Common myeloid progenitor, CD34-positive (primary cell): ENCODE results near the gene ZNF735.

Experiments
- CTCF ChIA-PET: fragments of 350-600 bp; sonication (Branson Sonifier 250); formaldehyde crosslinking; loops from one replicate; lab custom pipeline; 2021; ENCODE audit warnings: antibody characterized with exemption; lab: Charles Lee
- POLR2A ChIA-PET: fragments of 350-600 bp; sonication (Branson Sonifier 250); formaldehyde crosslinking; loops from one replicate; lab custom pipeline; 2021; ENCODE audit warnings: antibody characterized with exemption; lab: Charles Lee
- DNase-seq, 3 donors: peaks; one replicate each; pipeline versions ENCODE4 v3.0.0 to v3.0.0-alpha.2; 2013
- H3K27ac ChIP-seq, 2 experiments: 1 replicate in 1 of 2; 2 replicates in 1 of 2; pipeline ENCODE4 v1.7.0; 2013; ENCODE audit warnings: inconsistent platforms in 2 of 2, low read length in 2 of 2, mild to moderate bottlenecking in 2 of 2, low read depth in 1 of 2, moderate library complexity in 1 of 2; ENCODE audit not compliant: severe bottlenecking in 2 of 2, insufficient read depth in 1 of 2, poor library complexity in 1 of 2
- H3K27me3 ChIP-seq, 5 experiments: replicated peaks in 2 of 5; 1 replicate in 3 of 5; 2 replicates in 2 of 5; pipeline versions ENCODE4 v1.6.1 to v1.7.0; 2013; ENCODE audit warnings: low read length in 4 of 5, mild to moderate bottlenecking in 2 of 5, moderate library complexity in 2 of 5, inconsistent platforms in 1 of 5; ENCODE audit not compliant: insufficient read depth in 5 of 5, control insufficient read depth in 4 of 5
- H3K36me3 ChIP-seq, 4 experiments: 1 replicate in 2 of 4; 2 replicates in 2 of 4; pipeline versions ENCODE4 v1.6.1 to v1.7.0; 2013; ENCODE audit warnings: low read length in 3 of 4, control low read depth in 1 of 4, mild to moderate bottlenecking in 1 of 4; ENCODE audit not compliant: control insufficient read depth in 4 of 4, insufficient read depth in 4 of 4
- H3K4me1 ChIP-seq, 4 experiments: 1 replicate in 3 of 4; 2 replicates in 1 of 4; pipeline versions ENCODE4 v1.6.1 to v1.7.1; 2013; ENCODE audit warnings: low read length in 3 of 4, mild to moderate bottlenecking in 3 of 4, control low read depth in 1 of 4, inconsistent platforms in 1 of 4, moderate library complexity in 1 of 4; ENCODE audit not compliant: control insufficient read depth in 4 of 4, insufficient read depth in 4 of 4; ENCODE audit errors: control extremely low read depth in 1 of 4
- H3K4me3 ChIP-seq, 7 experiments: 1 replicate in 4 of 7; 2 replicates in 3 of 7; pipeline versions ENCODE4 v1.5.1 to v1.7.0; 2013; ENCODE audit warnings: mild to moderate bottlenecking in 7 of 7, low read length in 6 of 7, moderate library complexity in 6 of 7, inconsistent platforms in 2 of 7, low read depth in 2 of 7, control low read depth in 1 of 7; ENCODE audit not compliant: insufficient read depth in 4 of 7, control insufficient read depth in 1 of 7; ENCODE audit errors: extremely low read depth in 1 of 7
- H3K9me3 ChIP-seq, 5 experiments: 1 replicate in 4 of 5; 2 replicates in 1 of 5; pipeline versions ENCODE4 v1.6.1 to v1.7.1; 2013; ENCODE audit warnings: low read length in 4 of 5, mild to moderate bottlenecking in 2 of 5, inconsistent platforms in 1 of 5, low read depth in 1 of 5, moderate library complexity in 1 of 5; ENCODE audit not compliant: control insufficient read depth in 4 of 5, insufficient read depth in 2 of 5; ENCODE audit errors: control extremely low read depth in 1 of 5
- WGBS: methylation state at CpG from one replicate; pipeline ENCODE4 v1.1.5; 2013; ENCODE audit not compliant: insufficient coverage; 5-methylcytosine and 5-hydroxymethylcytosine counted together

ZNF735 gene

DNA sequence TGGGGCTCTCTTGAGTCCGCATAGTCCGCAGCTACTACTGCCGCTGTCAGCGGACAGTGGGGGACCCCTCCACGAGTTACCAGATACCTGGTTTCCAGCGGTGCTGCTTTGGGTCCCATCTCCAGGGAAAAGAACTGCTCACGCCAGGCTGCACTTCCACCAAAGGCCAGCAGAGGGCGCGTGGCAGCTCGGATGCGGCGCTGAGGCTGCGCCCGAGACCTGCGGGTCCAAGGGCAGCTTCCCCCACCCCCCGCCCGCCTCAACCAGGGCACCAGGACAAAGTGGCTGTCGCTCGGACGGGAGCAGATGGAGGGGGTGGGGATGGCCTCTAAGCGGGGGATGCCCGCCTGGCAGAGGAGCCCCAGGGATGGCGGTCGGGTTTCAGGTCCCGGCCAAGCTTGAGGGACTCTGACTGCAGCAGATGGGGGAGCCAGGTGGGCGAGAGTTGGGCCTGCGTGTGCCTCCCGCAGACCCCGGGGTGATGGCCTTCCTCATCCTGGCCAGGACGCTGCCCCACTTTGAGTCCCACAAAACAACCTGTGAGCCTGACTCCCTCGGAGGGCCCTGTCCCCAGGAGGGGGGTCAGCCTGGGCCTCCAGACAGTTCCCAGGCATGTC lies 23.8 kb upstream of the ZNF735 start:
- CTCF ChIA-PET: interaction anchor here (0.8 to 3.4 kb wide), 2 partner anchors 437 to 440 kb away, joined by 3 to 22 read pairs; no protein-coding TSS in a partner anchor
- no peak overlapping the region for H3K27ac ChIP-seq
- H3K4me1 ChIP-seq: no peaks in the 10 kb centered on the region
- H3K27me3 ChIP-seq: peaks cover 0 to 17% (median 0%) of the 10 kb centered on the region in 5 experiments
- H3K9me3 ChIP-seq: peaks cover 0 to 17% (median 0%) of the 10 kb centered on the region in 5 experiments
- no peak overlapping the region for H3K4me3 ChIP-seq
- POLR2A ChIA-PET: no interaction called here
- DNase-seq: peak; percentile 6 to 38 (median 35)
- H3K36me3 ChIP-seq: no peaks in the 10 kb centered on the region
- 32% methylated on average over 21 of the region's 31 CpGs for WGBS

- CTCF ChIA-PET: interaction anchor here (0.8 to 3.4 kb wide), 2 partner anchors 436 to 439 kb away, joined by 3 to 22 read pairs; no protein-coding TSS in a partner anchor
- H3K27me3 ChIP-seq: peaks cover 0 to 17% (median 0%) of the 10 kb centered on the region in 5 experiments
- POLR2A ChIA-PET: no interaction called here
- H3K9me3 ChIP-seq: peaks cover 0 to 17% (median 0%) of the 10 kb centered on the region in 5 experiments
- 96% methylated on average over 11 of the region's 13 CpGs for WGBS
- no peaks in the 10 kb centered on the region for H3K4me1 ChIP-seq
- no peak for DNase-seq
- H3K27ac ChIP-seq: no peak overlapping the region
- H3K4me3 ChIP-seq: no peak overlapping the region
- H3K36me3 ChIP-seq: no peaks in the 10 kb centered on the region
Measured at GRCh38 chr7:64183827-64184372, 23.1 kb upstream of the ZNF735 start.

- CTCF ChIA-PET: interaction anchor here (1.1 to 2.1 kb wide), 2 partner anchors 435 to 496 kb away, joined by 3 to 6 read pairs; no protein-coding TSS in a partner anchor
- 96% methylated on average over 9 of the region's 12 CpGs for WGBS
Measured at GRCh38 chr7:64184376-64184775, 22.6 kb upstream of the ZNF735 start.

DNA sequence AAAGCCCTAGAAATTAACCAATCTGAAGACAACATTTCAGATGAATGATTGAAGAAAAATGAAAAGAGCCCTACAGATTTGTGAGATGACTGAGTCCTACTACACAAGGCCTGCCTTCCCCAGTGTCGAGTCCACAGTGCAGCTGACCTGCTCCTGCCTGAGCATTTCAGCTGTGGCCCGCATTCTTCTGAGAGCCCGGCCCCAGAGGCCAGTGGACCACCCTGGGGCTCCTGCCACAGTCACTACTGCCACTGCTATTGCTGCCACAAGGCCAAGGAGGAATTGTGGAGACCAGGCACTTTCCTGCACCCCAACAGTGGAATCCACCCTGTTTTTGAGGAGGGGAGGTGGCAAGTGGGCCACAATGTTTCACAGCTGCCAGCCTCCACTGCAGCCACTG lies 19.6 kb upstream of the ZNF735 start:
- H3K36me3 ChIP-seq: no peaks in the 10 kb centered on the region
- H3K9me3 ChIP-seq: peaks cover 0 to 11% (median 6%) of the 10 kb centered on the region in 5 experiments
- H3K4me3 ChIP-seq: no peak overlapping the region
- DNase-seq: no peak
- CTCF ChIA-PET: interaction anchor here (1.0 to 1.4 kb wide), 2 partner anchors 12 to 443 kb away, joined by 3 read pairs; no protein-coding TSS in a partner anchor
- 67% methylated on average over 3 of the region's 3 CpGs for WGBS
- H3K27me3 ChIP-seq: peaks cover 0 to 6% (median 0%) of the 10 kb centered on the region in 5 experiments
- POLR2A ChIA-PET: no interaction called here
- no peaks in the 10 kb centered on the region for H3K4me1 ChIP-seq
- H3K27ac ChIP-seq: no peak overlapping the region

More at GRCh38 chr7:64184376-64184775, 22.6 kb upstream of the ZNF735 start:
- H3K4me3 ChIP-seq: no peak overlapping the region
- no peak overlapping the region for H3K27ac ChIP-seq
- H3K27me3 ChIP-seq: peaks cover 0 to 17% (median 0%) of the 10 kb centered on the region in 5 experiments
- H3K4me1 ChIP-seq: no peaks in the 10 kb centered on the region
- no peak for DNase-seq
- peaks cover 0 to 17% (median 0%) of the 10 kb centered on the region in 5 experiments for H3K9me3 ChIP-seq
- POLR2A ChIA-PET: no interaction called here
- H3K36me3 ChIP-seq: no peaks in the 10 kb centered on the region

DNA sequence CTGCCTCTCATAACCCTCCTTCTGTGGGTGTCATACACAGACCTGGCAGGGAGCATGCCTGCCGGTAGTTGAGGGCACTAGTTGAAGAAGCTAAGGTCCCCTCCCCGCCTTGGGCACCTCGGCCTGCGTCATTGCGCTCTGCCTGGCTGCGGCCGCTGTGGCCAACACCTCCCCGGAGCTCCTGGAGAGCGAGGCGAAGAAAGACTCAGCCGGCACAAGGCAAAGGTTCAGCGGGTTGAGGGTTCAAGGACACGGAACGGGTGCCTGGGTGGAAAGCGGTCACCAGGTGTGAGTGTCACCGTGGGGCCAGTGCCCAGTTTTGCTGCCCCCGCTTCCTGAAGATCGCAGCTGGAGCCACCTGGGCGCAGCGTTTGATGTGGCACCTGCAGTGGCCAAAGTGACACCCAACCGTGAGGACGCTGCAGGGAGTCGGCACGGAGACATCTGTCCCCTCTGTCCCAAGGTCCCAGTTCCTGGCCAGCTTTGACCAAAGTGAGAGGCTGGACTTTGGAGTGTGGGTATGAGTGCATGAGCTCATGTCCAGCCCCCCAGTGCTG lies 14.8 kb upstream of the ZNF735 start:
- Histone ChIP-seq H3K27me3 (no peaks in the 10 kb centered on the region), H3K4me3 (no peak overlapping the region), H3K27ac (no peak overlapping the region), H3K9me3 (peaks cover 0 to 23% (median 8%) of the 10 kb centered on the region in 5 experiments), H3K4me1 (no peaks in the 10 kb centered on the region), H3K36me3 (no peaks in the 10 kb centered on the region)
- no peak for DNase-seq
- ChIA-PET CTCF (no interaction called here), POLR2A (no interaction called here)
- WGBS: 94% methylated on average over 17 of the region's 24 CpGs

GRCh38 chr7:64192775-64193174 lies 14.2 kb upstream of the ZNF735 start:
- Histone ChIP-seq H3K27me3 (no peaks in the 10 kb centered on the region), H3K4me3 (no peak overlapping the region), H3K27ac (no peak overlapping the region), H3K9me3 (peaks cover 0 to 20% (median 8%) of the 10 kb centered on the region in 5 experiments), H3K4me1 (no peaks in the 10 kb centered on the region), H3K36me3 (no peaks in the 10 kb centered on the region)
- ChIA-PET POLR2A (no interaction called here), CTCF (no interaction called here)
- no peak for DNase-seq
- 76% methylated on average over 6 of the region's 8 CpGs for WGBS
